NCI-H526 treated with DMSO at 0.1 percent for 48 hours (cell line): ENCODE results near the gene STON2.
"Not testable (repeated sequence)": the region's sequence is repeated elsewhere in the genome, so short reads cannot be mapped to it uniquely, and the experiment has no call there.

Source experiments
- DNase-seq: peaks from one replicate; lab custom pipeline; 2025; lab: John Stamatoyannopoulos, UW

STON2 gene

GRCh38 chr14:81265636-81266169, 134.4 kb downstream of the STON2 start:
- DNase-seq = no peak

- DNase-seq = no peak
Measured at GRCh38 chr14:81264671-81265070, 135.5 kb downstream of the STON2 start.

- DNase-seq = no peak
Measured at GRCh38 chr14:81263777-81264410, 136.2 kb downstream of the STON2 start.

GRCh38 chr14:81261176-81261575, 138.9 kb downstream of the STON2 start:
- DNase-seq = no peak

GRCh38 chr14:81260732-81261131, 139.4 kb downstream of the STON2 start:
- no peak for DNase-seq

- no peak for DNase-seq
Measured at GRCh38 chr14:81256289-81256960, 143.7 kb downstream of the STON2 start.

- DNase-seq = no peak
Measured at GRCh38 chr14:81252278-81252677, 147.8 kb downstream of the STON2 start.

- DNase-seq = no peak
Measured at GRCh38 chr14:81247271-81247766, 152.8 kb downstream of the STON2 start.

- no peak for DNase-seq
Measured at GRCh38 chr14:81246461-81247270, 153.5 kb downstream of the STON2 start.

GRCh38 chr14:81245771-81246170, 154.4 kb downstream of the STON2 start:
- no peak for DNase-seq

- not testable (repeated sequence) for DNase-seq
Measured at GRCh38 chr14:81244431-81244830, 155.7 kb downstream of the STON2 start.

- DNase-seq = no peak
Measured at GRCh38 chr14:81243499-81243898, 156.6 kb downstream of the STON2 start.

- not testable (repeated sequence) for DNase-seq
Measured at GRCh38 chr14:81236849-81237248, 163.3 kb downstream of the STON2 start.

- no peak for DNase-seq
Measured at GRCh38 chr14:81236138-81236537, 164.0 kb downstream of the STON2 start.

GRCh38 chr14:81235096-81235495, 165.0 kb downstream of the STON2 start:
- no peak for DNase-seq

- no peak for DNase-seq
Measured at GRCh38 chr14:81234278-81234677, 165.8 kb downstream of the STON2 start.

- no peak for DNase-seq
Measured at GRCh38 chr14:81233615-81234014, 166.5 kb downstream of the STON2 start.

GRCh38 chr14:81231540-81231939, 168.6 kb downstream of the STON2 start:
- DNase-seq = no peak

GRCh38 chr14:81224222-81224621, 175.9 kb downstream of the STON2 start:
- DNase-seq = no peak

- not testable (repeated sequence) for DNase-seq
Measured at GRCh38 chr14:81223788-81224187, 176.3 kb downstream of the STON2 start.

- no peak for DNase-seq
Measured at GRCh38 chr14:81222691-81223090, 177.4 kb downstream of the STON2 start.

- no peak for DNase-seq
Measured at GRCh38 chr14:81222126-81222525, 178.0 kb downstream of the STON2 start.
